ENCODE results near the gene SESTD1. TPM values are rescaled to one million over a fixed set of nuclear protein-coding genes. Genes with fewer than 3 reads are reported as not detected.
"Not testable (repeated sequence)": the region's sequence is repeated elsewhere in the genome, so short reads cannot be mapped to it uniquely, and the experiment has no call there.

SESTD1 gene
- total and polyA plus RNA-seq, 2 donors (not counting 1 experiment from before 2014, with no cell fraction given): 16.8 to 51.9 TPM

- Histone ChIP-seq H3K36me3 (ENCODE audit: control insufficient read depth, insufficient read depth, low read length) (no peaks in the 10 kb centered on the region), H3K79me2 (ENCODE audit: control insufficient read depth, insufficient read depth, low read length) (peaks cover 11% of the 10 kb centered on the region), H3K4me1 (ENCODE audit: control insufficient read depth, extremely low read depth, insufficient read depth, low read length) (no peaks in the 10 kb centered on the region), H3K27ac (ENCODE audit: insufficient read depth, low read length) (no peak overlapping the region), H3K9me3 (ENCODE audit: control insufficient read depth, insufficient read depth, low read depth, low read length) (no peaks in the 10 kb centered on the region), H3K4me2 (ENCODE audit: extremely low read depth, insufficient read depth, low read length) (no peak overlapping the region), H3K9ac (ENCODE audit: insufficient read depth, low read length) (no peak overlapping the region), H3K4me3 (replicated peaks in 1 of 4; ENCODE audit: control extremely low read depth in 1 of 4, insufficient read depth in 1 of 4, low read depth in 3 of 4, low read length in 4 of 4) (no peak overlapping the region), H3K27me3 (ENCODE audit: control insufficient read depth, insufficient read depth, low read length) (no peaks in the 10 kb centered on the region), H4K20me1 (ENCODE audit: control insufficient read depth, extremely low read depth, insufficient read depth, low read length) (no peaks in the 10 kb centered on the region), H2AFZ (ENCODE audit: low read length) (no peak overlapping the region)
- no peak for TF ChIP-seq CTCF (conservative IDR thresholded peaks at IDR 0.05 in 1 of 2, IDR thresholded peaks at IDR 0.05 in 1 of 2; ENCODE audit: low read depth in 1 of 2, low read length in 2 of 2)
- TF ChIP-seq EZH2 (IDR thresholded peaks at IDR 0.05; ENCODE audit: low read length, missing control alignments): no peak
- DNase-seq (ENCODE audit: low read depth in 2 of 2): no peak
Measured at GRCh38 chr2:179211355-179211754, 53.3 kb downstream of the SESTD1 start.

- H2AFZ ChIP-seq (ENCODE audit: low read length); H3K9ac ChIP-seq (ENCODE audit: insufficient read depth, low read length); DNase-seq (ENCODE audit: low read depth in 2 of 2); H3K27ac ChIP-seq (ENCODE audit: insufficient read depth, low read length); H3K36me3 ChIP-seq (ENCODE audit: control insufficient read depth, insufficient read depth, low read length); H4K20me1 ChIP-seq (ENCODE audit: control insufficient read depth, extremely low read depth, insufficient read depth, low read length); H3K4me2 ChIP-seq (ENCODE audit: extremely low read depth, insufficient read depth, low read length); H3K9me3 ChIP-seq (ENCODE audit: control insufficient read depth, insufficient read depth, low read depth, low read length); H3K27me3 ChIP-seq (ENCODE audit: control insufficient read depth, insufficient read depth, low read length); H3K4me1 ChIP-seq (ENCODE audit: control insufficient read depth, extremely low read depth, insufficient read depth, low read length); H3K4me3 ChIP-seq (replicated peaks in 1 of 4; ENCODE audit: control extremely low read depth in 1 of 4, insufficient read depth in 1 of 4, low read depth in 3 of 4, low read length in 4 of 4): not testable (repeated sequence)
- peaks cover 14% of the 10 kb centered on the region for H3K79me2 ChIP-seq (ENCODE audit: control insufficient read depth, insufficient read depth, low read length)
Measured at GRCh38 chr2:179208277-179208676, 56.4 kb downstream of the SESTD1 start.

- Histone ChIP-seq H3K27me3 (ENCODE audit: control insufficient read depth, insufficient read depth, low read length) (no peaks in the 10 kb centered on the region), H3K4me2 (ENCODE audit: extremely low read depth, insufficient read depth, low read length) (no peak overlapping the region), H3K27ac (ENCODE audit: insufficient read depth, low read length) (no peak overlapping the region), H3K9ac (ENCODE audit: insufficient read depth, low read length) (no peak overlapping the region), H2AFZ (ENCODE audit: low read length) (no peak overlapping the region), H3K9me3 (ENCODE audit: control insufficient read depth, insufficient read depth, low read depth, low read length) (peaks cover 2% of the 10 kb centered on the region), H4K20me1 (ENCODE audit: control insufficient read depth, extremely low read depth, insufficient read depth, low read length) (no peaks in the 10 kb centered on the region), H3K4me3 (replicated peaks in 1 of 4; ENCODE audit: control extremely low read depth in 1 of 4, insufficient read depth in 1 of 4, low read depth in 3 of 4, low read length in 4 of 4) (no peak overlapping the region), H3K79me2 (ENCODE audit: control insufficient read depth, insufficient read depth, low read length) (peaks cover 14% of the 10 kb centered on the region), H3K36me3 (ENCODE audit: control insufficient read depth, insufficient read depth, low read length) (no peaks in the 10 kb centered on the region), H3K4me1 (ENCODE audit: control insufficient read depth, extremely low read depth, insufficient read depth, low read length) (no peaks in the 10 kb centered on the region)
- TF ChIP-seq EZH2 (IDR thresholded peaks at IDR 0.05; ENCODE audit: low read length, missing control alignments): no peak
- TF ChIP-seq CTCF (conservative IDR thresholded peaks at IDR 0.05 in 1 of 2, IDR thresholded peaks at IDR 0.05 in 1 of 2; ENCODE audit: low read depth in 1 of 2, low read length in 2 of 2): no peak
- no peak for DNase-seq (ENCODE audit: low read depth in 2 of 2)
Measured at GRCh38 chr2:179207047-179207446, 57.6 kb downstream of the SESTD1 start.

Data from fibroblast of lung (primary cell).